NCI-H2171 (cell line): ENCODE measurements around the gene MAG.
"Not testable (repeated sequence)": the region's sequence is repeated elsewhere in the genome, so short reads cannot be mapped to it uniquely, and the experiment has no call there.

ENCODE experiments used
- DNase-seq: peaks from one replicate; lab custom pipeline; 2025; lab: John Stamatoyannopoulos, UW

MAG gene

GRCh38 chr19:35281303-35281702 is 10.7 kb upstream of the MAG start:
- no peak for DNase-seq

- DNase-seq, result peak; percentile 23
Measured at GRCh38 chr19:35284153-35285094, 7.5 kb upstream of the MAG start.

GRCh38 chr19:35285095-35285449 is 6.9 kb upstream of the MAG start:
- no peak for DNase-seq

GRCh38 chr19:35285465-35285864 is 6.5 kb upstream of the MAG start:
- DNase-seq, result not testable (repeated sequence)

GRCh38 chr19:35286101-35286500 is 5.9 kb upstream of the MAG start:
- not testable (repeated sequence) for DNase-seq

- no peak for DNase-seq
Measured at GRCh38 chr19:35287713-35288112, 4.2 kb upstream of the MAG start.

GRCh38 chr19:35288331-35288730 is 3.6 kb upstream of the MAG start:
- no peak for DNase-seq

- DNase-seq, result no peak
Measured at GRCh38 chr19:35288906-35289305, 3.1 kb upstream of the MAG start.

- DNase-seq, result no peak
Measured at GRCh38 chr19:35290381-35291127, 1.4 kb upstream of the MAG start.

- no peak for DNase-seq
Measured at GRCh38 chr19:35291259-35291658, 702 bp upstream of the MAG start.

GRCh38 chr19:35292421-35293362 is 731 bp downstream of the MAG start:
- DNase-seq, result no peak

GRCh38 chr19:35293363-35293739 is 1.4 kb downstream of the MAG start:
- DNase-seq, result no peak

- DNase-seq, result no peak
Measured at GRCh38 chr19:35293808-35294207, 1.8 kb downstream of the MAG start.

GRCh38 chr19:35294328-35294727 is 2.4 kb downstream of the MAG start:
- DNase-seq, result no peak

GRCh38 chr19:35294859-35295791 is 3.2 kb downstream of the MAG start:
- DNase-seq, result no peak

GRCh38 chr19:35295792-35296462 is 4.0 kb downstream of the MAG start:
- DNase-seq, result no peak

GRCh38 chr19:35296644-35297514 is 4.9 kb downstream of the MAG start:
- no peak for DNase-seq

- DNase-seq, result no peak
Measured at GRCh38 chr19:35297515-35297848, 5.5 kb downstream of the MAG start.

GRCh38 chr19:35297922-35298321 is 6.0 kb downstream of the MAG start:
- no peak for DNase-seq

- no peak for DNase-seq
Measured at GRCh38 chr19:35298561-35298972, 6.6 kb downstream of the MAG start.
